Measurements from ENCODE around the gene NENF. TPM values are rescaled to one million over a fixed set of nuclear protein-coding genes. Genes with fewer than 3 reads are reported as not detected.
A peak's percentile ranks its signal among the peaks of the same experiment; 100 is the strongest.

The NENF gene
- total RNA-seq, 1 donor from 2014 or later = 40.4 TPM

DNA sequence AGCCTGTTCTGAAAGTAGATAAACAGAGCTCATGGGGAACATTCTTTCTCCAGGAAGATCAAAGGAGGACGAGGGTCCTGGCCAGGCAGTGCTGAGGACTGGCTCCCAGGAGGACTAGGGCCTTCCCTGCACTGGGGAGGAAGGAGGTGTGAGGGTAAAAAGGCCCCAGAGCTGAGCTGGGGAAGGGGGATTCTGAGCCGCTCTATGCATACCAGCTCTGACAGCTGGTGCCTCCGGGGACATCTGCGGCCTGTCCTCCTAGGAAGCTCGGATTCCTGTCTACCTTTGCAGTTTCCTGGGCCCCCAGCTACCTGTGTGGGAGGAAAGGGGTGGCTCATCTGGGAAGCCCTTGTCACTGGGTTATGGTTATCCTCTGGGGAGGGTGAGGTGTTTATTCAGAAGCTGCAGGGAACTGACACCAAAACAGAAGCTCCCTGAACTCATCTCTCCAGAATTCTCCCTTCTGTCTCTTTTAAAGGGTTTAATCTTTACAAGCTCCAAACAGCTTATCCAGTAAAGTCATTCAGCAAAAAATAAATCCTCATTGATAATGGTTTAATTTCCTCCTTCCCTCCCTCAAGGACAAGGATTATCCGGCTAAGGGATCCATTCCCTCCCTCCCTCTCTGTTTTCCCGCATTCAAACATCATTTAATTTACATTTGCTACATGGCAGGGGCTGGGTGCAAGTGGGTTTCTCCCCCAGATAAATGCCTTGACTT, 31.0 kb downstream of the NENF start:
- H3K4me1 Mint-ChIP-seq = peaks cover 22% of the 10 kb centered on the region
- peaks cover 2% of the 10 kb centered on the region for H3K36me3 Mint-ChIP-seq (ENCODE audit: low read depth)
- no peaks in the 10 kb centered on the region for H3K27me3 Mint-ChIP-seq (ENCODE audit: low read depth)
- H3K9me3 Mint-ChIP-seq = no peaks in the 10 kb centered on the region
- no peak for DNase-seq (ENCODE audit: low read depth, low spot score)
- H3K4me3 Mint-ChIP-seq = no peak overlapping the region
- TF ChIP-seq, protein P1, sequence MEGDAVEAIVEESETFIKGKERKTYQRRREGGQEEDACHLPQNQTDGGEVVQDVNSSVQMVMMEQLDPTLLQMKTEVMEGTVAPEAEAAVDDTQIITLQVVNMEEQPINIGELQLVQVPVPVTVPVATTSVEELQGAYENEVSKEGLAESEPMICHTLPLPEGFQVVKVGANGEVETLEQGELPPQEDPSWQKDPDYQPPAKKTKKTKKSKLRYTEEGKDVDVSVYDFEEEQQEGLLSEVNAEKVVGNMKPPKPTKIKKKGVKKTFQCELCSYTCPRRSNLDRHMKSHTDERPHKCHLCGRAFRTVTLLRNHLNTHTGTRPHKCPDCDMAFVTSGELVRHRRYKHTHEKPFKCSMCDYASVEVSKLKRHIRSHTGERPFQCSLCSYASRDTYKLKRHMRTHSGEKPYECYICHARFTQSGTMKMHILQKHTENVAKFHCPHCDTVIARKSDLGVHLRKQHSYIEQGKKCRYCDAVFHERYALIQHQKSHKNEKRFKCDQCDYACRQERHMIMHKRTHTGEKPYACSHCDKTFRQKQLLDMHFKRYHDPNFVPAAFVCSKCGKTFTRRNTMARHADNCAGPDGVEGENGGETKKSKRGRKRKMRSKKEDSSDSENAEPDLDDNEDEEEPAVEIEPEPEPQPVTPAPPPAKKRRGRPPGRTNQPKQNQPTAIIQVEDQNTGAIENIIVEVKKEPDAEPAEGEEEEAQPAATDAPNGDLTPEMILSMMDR (conservative IDR thresholded peaks at IDR 0.05) = no peak
- no peak overlapping the region for H3K27ac Mint-ChIP-seq (ENCODE audit: unreplicated experiment)

DNA sequence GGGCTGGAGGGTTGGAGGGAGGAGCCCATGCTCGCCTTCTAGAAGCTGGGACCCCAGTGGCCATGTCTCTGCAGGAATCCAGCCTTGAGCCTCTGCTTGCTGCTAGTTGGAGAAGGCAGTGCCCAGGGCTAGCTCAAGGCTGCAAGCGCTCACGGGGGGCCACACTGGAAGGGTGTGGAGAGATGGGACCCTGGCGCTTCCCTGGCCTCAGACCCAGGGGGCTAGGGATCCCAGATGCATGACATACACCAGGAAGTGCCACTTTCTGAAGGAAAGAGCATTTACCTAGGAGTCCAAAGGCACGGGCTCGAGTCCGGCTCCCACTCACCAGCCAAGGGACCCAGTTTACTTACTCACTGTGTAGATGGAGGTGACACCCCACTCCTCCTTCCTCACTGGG, 32.6 kb downstream of the NENF start:
- H3K4me3 Mint-ChIP-seq = no peak overlapping the region
- no peaks in the 10 kb centered on the region for H3K9me3 Mint-ChIP-seq
- peaks cover 17% of the 10 kb centered on the region for H3K4me1 Mint-ChIP-seq
- H3K27me3 Mint-ChIP-seq (ENCODE audit: low read depth) = no peaks in the 10 kb centered on the region
- H3K36me3 Mint-ChIP-seq (ENCODE audit: low read depth) = peaks cover 2% of the 10 kb centered on the region
- DNase-seq (ENCODE audit: low read depth, low spot score) = no peak
- no peak overlapping the region for H3K27ac Mint-ChIP-seq (ENCODE audit: unreplicated experiment)
- TF ChIP-seq, protein P1 (conservative IDR thresholded peaks at IDR 0.05) = no peak

DNA sequence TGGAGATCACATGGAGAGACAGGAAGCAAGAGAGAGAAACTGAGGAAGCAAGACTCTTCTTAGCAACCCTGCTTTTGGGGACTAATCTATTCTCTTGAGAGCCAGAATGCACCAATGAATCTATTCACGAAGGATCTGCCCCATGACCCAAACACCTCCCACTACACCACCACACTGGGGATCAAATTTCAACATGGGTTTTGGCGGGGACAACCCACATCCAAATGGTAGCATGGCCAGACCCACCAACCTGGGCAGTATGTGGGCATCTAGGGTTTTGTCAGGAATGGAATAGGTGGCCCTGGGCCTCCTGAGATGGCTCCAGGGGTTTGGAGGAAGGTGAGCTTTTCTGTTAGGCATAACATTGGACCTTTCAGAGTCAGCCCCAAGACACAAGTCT, 33.7 kb downstream of the NENF start:
- Mint-ChIP-seq H3K4me3 (no peak overlapping the region), H3K27ac (ENCODE audit: unreplicated experiment) (peak overlapping the region; percentile 87), H3K4me1 (peaks cover 16% of the 10 kb centered on the region)

DNA sequence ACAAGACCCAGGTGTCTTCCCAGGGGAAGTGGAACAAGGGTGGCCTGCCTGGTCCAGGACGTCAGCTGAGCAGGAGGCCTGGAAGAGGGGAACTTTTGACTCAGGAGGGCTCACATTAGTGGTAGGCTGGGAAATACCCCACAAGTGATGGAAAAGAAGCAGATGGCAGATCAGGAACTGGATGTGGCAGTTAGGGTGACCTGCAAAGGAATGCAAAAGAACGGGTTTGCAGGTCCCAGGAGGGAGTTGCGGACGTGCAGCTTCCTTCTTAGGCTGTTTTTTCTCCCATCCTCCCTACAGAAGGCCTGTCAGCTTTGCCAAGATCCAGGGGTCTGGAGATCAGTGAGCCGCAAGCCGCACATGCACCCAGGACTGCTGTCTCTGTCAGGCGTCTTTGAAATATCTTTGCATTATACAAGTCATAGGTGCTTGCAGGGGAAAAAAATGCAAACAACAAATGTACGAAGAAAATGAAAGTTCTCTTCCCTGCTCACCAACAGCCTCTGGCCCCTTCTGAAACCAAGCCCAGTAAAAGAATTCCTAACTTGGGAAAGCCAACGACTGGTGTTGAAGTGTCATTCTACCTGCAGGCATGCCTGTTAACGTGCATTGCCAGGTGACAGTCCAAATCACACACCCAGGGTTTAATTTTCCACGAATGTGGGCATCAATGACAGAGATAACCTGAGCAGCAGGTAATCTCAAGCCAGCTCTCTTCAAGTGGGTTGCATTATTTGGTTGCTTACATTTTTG, 34.4 kb downstream of the NENF start:
- H3K4me3 Mint-ChIP-seq = no peak overlapping the region
- H3K27ac Mint-ChIP-seq (ENCODE audit: unreplicated experiment) = no peak overlapping the region
- DNase-seq (ENCODE audit: low read depth, low spot score) = no peak
- TF ChIP-seq, protein P1 (conservative IDR thresholded peaks at IDR 0.05) = no peak
- no peaks in the 10 kb centered on the region for H3K9me3 Mint-ChIP-seq
- H3K27me3 Mint-ChIP-seq (ENCODE audit: low read depth) = no peaks in the 10 kb centered on the region
- peaks cover 10% of the 10 kb centered on the region for H3K4me1 Mint-ChIP-seq
- H3K36me3 Mint-ChIP-seq (ENCODE audit: low read depth) = peaks cover 2% of the 10 kb centered on the region

More for the DNA sequence above, 33.7 kb downstream of the NENF start:
- DNase-seq (ENCODE audit: low read depth, low spot score) = no peak
- Mint-ChIP-seq H3K36me3 (ENCODE audit: low read depth) (peaks cover 2% of the 10 kb centered on the region), H3K27me3 (ENCODE audit: low read depth) (no peaks in the 10 kb centered on the region), H3K9me3 (no peaks in the 10 kb centered on the region)
- TF ChIP-seq, protein P1 (conservative IDR thresholded peaks at IDR 0.05) = no peak

DNA sequence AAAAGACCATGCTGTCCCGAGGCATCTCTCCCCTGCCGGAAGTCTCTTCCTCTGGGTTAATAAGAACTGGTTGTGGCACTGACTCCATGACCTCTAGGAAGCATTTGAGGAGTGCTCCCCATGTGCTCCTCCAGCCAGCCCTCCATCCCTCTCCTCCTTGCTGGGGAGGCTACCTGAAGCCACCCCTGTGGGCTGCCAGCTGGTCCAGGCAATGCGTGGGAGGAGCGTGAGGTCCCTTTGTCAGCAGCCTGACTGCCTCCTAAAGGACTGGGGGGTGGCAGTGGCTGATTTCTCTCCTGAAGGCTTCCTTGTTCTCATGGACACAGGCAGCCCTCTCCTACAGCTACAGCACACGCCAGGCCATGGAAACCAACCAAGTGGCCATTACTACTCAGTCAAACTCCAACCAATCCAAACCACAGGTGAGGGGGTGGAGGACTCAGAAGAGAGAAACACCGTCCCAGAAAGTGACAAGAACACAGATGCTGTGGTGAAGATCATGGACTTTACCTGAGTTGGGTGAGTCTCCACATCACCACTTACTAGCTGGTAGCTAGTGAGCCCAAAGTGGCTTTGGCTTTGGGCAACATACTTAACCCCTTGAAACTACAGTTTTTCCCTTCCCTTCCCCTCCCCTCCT, 35.2 kb downstream of the NENF start:
- no peak for DNase-seq (ENCODE audit: low read depth, low spot score)
- no peaks in the 10 kb centered on the region for H3K27me3 Mint-ChIP-seq (ENCODE audit: low read depth)
- no peak overlapping the region for H3K27ac Mint-ChIP-seq (ENCODE audit: unreplicated experiment)
- H3K9me3 Mint-ChIP-seq = no peaks in the 10 kb centered on the region
- TF ChIP-seq, protein P1 (conservative IDR thresholded peaks at IDR 0.05) = no peak
- H3K4me3 Mint-ChIP-seq = no peak overlapping the region
- H3K4me1 Mint-ChIP-seq = peaks cover 10% of the 10 kb centered on the region
- H3K36me3 Mint-ChIP-seq (ENCODE audit: low read depth) = peaks cover 2% of the 10 kb centered on the region
